IPS-NIHi11 (cell line): ENCODE data around the gene AGPAT3.
"Not testable (repeated sequence)": the region's sequence is repeated elsewhere in the genome, so short reads cannot be mapped to it uniquely, and the experiment has no call there.

Source experiments
- DNase-seq: peaks from one replicate; pipeline ENCODE4 v3.0.0; 2012; ENCODE audit warnings: mixed read lengths, low spot score

The AGPAT3 gene

GRCh38 chr21:43882952-43883545 lies 18.0 kb downstream of the AGPAT3 start:
- no peak for DNase-seq

- peak; percentile 34 for DNase-seq
Measured at GRCh38 chr21:43884012-43884860, 19.2 kb downstream of the AGPAT3 start.

- no peak for DNase-seq
Measured at GRCh38 chr21:43884861-43885417, 19.9 kb downstream of the AGPAT3 start.

GRCh38 chr21:43885721-43886120 lies 20.7 kb downstream of the AGPAT3 start:
- DNase-seq = no peak

- no peak for DNase-seq
Measured at GRCh38 chr21:43886565-43886964, 21.5 kb downstream of the AGPAT3 start.

- no peak for DNase-seq
Measured at GRCh38 chr21:43889069-43889468, 24.0 kb downstream of the AGPAT3 start.

- DNase-seq = peak; percentile 66
Measured at GRCh38 chr21:43890042-43890441, 25.0 kb downstream of the AGPAT3 start.

GRCh38 chr21:43892334-43892733 lies 27.3 kb downstream of the AGPAT3 start:
- no peak for DNase-seq

GRCh38 chr21:43892984-43893535 lies 28.0 kb downstream of the AGPAT3 start:
- DNase-seq = no peak

- no peak for DNase-seq
Measured at GRCh38 chr21:43893536-43894205, 28.6 kb downstream of the AGPAT3 start.

- no peak for DNase-seq
Measured at GRCh38 chr21:43894206-43894577, 29.2 kb downstream of the AGPAT3 start.

GRCh38 chr21:43895196-43895595 lies 30.2 kb downstream of the AGPAT3 start:
- no peak for DNase-seq

GRCh38 chr21:43896696-43897299 lies 31.8 kb downstream of the AGPAT3 start:
- not testable (repeated sequence) for DNase-seq

- DNase-seq = no peak
Measured at GRCh38 chr21:43899307-43900077, 34.5 kb downstream of the AGPAT3 start.

GRCh38 chr21:43900078-43900385 lies 35.0 kb downstream of the AGPAT3 start:
- DNase-seq = no peak

GRCh38 chr21:43900690-43901089 lies 35.7 kb downstream of the AGPAT3 start:
- DNase-seq = no peak

- no peak for DNase-seq
Measured at GRCh38 chr21:43902441-43902840, 37.4 kb downstream of the AGPAT3 start.

- DNase-seq = no peak
Measured at GRCh38 chr21:43903451-43904091, 38.5 kb downstream of the AGPAT3 start.

GRCh38 chr21:43904331-43904781 lies 39.3 kb downstream of the AGPAT3 start:
- DNase-seq = peak; percentile 7

- DNase-seq = peak; percentile 3
Measured at GRCh38 chr21:43905726-43906455, 40.9 kb downstream of the AGPAT3 start.
